Upper lobe of right lung (tissue), 1 donor: ENCODE measurements around the gene GGT6. TPM values are rescaled to one million over a fixed set of nuclear protein-coding genes. Genes with fewer than 3 reads are reported as not detected.

ENCODE experiments used
- ATAC-seq: fragments of 200-7000 bp; cut with Tn5 transposase; one replicate; pipeline ENCODE4 v1.9.1; 2020; ENCODE audit warnings: mild to moderate bottlenecking, moderate library complexity
- DNase-seq: peaks from one replicate; pipeline ENCODE4 v3.0.0-alpha.2; 2020
- H3K27ac ChIP-seq: fragments of 200-600 bp; one replicate; pipeline ENCODE4 v1.8.0; 2022
- H3K27me3 ChIP-seq: fragments of 200-600 bp; one replicate; pipeline ENCODE4 v1.8.0; 2022; ENCODE audit warnings: mild to moderate bottlenecking
- H3K36me3 ChIP-seq: fragments of 200-600 bp; one replicate; pipeline ENCODE4 v1.8.0; 2022
- H3K4me1 ChIP-seq: fragments of 200-600 bp; one replicate; pipeline ENCODE4 v1.8.0; 2022
- H3K4me3 ChIP-seq: fragments of 200-600 bp; one replicate; pipeline ENCODE4 v1.8.0; 2022; ENCODE audit warnings: mild to moderate bottlenecking
- H3K9me3 ChIP-seq: fragments of 200-600 bp; one replicate; pipeline ENCODE4 v1.8.0; 2022
- CTCF ChIP-seq: fragments of 200-600 bp; IDR thresholded peaks from one replicate; pipeline ENCODE4 v1.8.0; 2022; ENCODE audit warnings: antibody characterized with exemption
- intact Hi-C: fragments of 100-400 bp; cut with DNase I; formaldehyde crosslinking; loops from one replicate; pipeline ENCODE4 v1.11.0; 2022
- total RNA-seq: library from RNA; stranded (reverse); fragmentation: NEBNext Ultra II Directional; extraction: Animal tissue kit (Norgen Biotek cat#: 25700); gene quantifications from one replicate; pipeline ENCODE4 v1.2.1, GENCODE V29; 2021
- donor health status: DM: no; HTN: yes; CAD: no; lungs with severe emphysema.

Gene GGT6
- total RNA-seq, 1 donor from 2014 or later: 5.6 TPM

- intact Hi-C loops: no loop called here
- ATAC-seq (no peak), DNase-seq (no peak)
- Histone ChIP-seq H3K9me3 (no peaks in the 10 kb centered on the region), H3K4me1 (peaks cover 83% of the 10 kb centered on the region), H3K4me3 (no peak overlapping the region), H3K36me3 (no peaks in the 10 kb centered on the region), H3K27ac (peak overlapping the region; percentile 65), H3K27me3 (peaks cover 1% of the 10 kb centered on the region)
- no peak for TF ChIP-seq CTCF
Measured at GRCh38 chr17:4508207-4508606, 52.2 kb downstream of the GGT6 start.

DNA sequence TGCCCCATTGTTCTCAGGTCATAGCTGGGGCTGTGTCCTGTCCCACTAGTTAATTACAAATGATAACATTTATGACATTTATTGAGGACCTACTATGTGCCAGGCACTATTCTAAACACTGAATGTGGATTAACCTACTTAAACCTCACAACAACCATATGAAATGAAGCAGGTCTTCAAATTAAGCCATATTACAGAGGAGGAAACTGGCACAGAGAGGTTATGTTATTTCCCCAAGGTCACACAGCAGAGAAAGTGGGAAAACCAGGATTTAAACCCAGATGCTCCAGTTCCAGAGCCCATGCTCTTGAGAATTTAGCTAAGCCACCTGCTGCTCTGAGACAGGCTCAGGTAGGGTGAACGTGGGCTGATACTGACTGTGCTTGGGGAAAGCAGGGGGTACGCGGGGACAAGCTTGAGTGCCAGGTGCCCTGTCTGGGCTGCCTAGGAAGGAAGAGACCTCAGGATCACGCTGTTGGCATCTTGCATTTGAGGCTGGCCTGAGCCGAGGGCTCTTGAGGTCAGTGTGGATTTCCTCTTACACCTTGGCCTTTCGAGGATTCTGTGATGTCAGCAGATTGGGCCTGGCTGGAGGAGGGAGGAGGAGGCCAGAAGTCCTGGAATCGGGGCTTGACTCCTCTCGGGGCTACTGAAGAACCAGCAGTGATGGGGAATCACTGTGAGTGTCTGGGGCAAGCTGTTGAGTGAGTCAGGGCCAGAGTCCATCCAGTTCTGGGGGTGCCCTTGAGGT, 52.8 kb downstream of the GGT6 start:
- H3K4me1 ChIP-seq: peaks cover 87% of the 10 kb centered on the region
- DNase-seq: no peak
- peaks cover 8% of the 10 kb centered on the region for H3K27me3 ChIP-seq
- ATAC-seq: peak; percentile 36
- intact Hi-C loops: no loop called here
- no peaks in the 10 kb centered on the region for H3K36me3 ChIP-seq
- H3K4me3 ChIP-seq: no peak overlapping the region
- H3K27ac ChIP-seq: no peak overlapping the region
- TF ChIP-seq CTCF: no peak
- H3K9me3 ChIP-seq: no peaks in the 10 kb centered on the region

Other genes with a start within 250 kb of the GGT6 start
- 38.4 TPM for gene UBE2G1, start 193.9 kb downstream of the GGT6 start, total RNA-seq
- 0.87 TPM for gene SPNS3, start 126.6 kb downstream of the GGT6 start, total RNA-seq
- gene SPNS2, start 61.7 kb downstream of the GGT6 start, total RNA-seq: 67.0 TPM
- 46.7 TPM for gene MYBBP1A, start 5.2 kb downstream of the GGT6 start, total RNA-seq
- gene SMTNL2, start 24.0 kb upstream of the GGT6 start, total RNA-seq: 2.7 TPM
- gene ALOX15, start 81.1 kb upstream of the GGT6 start, total RNA-seq: 1.7 TPM
- 39.0 TPM for gene PELP1, start 143.6 kb upstream of the GGT6 start, total RNA-seq
- 131 TPM for gene ARRB2, start 150.1 kb upstream of the GGT6 start, total RNA-seq
- 23.2 TPM for gene MED11, start 170.9 kb upstream of the GGT6 start, total RNA-seq
- gene ZMYND15, start 179.3 kb upstream of the GGT6 start, total RNA-seq: 9.6 TPM
- 169 TPM for gene CXCL16, start 179.4 kb upstream of the GGT6 start, total RNA-seq
- not detected for gene TM4SF5, start 211.3 kb upstream of the GGT6 start, total RNA-seq
- 5.6 TPM for gene VMO1, start 225.8 kb upstream of the GGT6 start, total RNA-seq
- gene GLTPD2, start 228.4 kb upstream of the GGT6 start, total RNA-seq: not detected
- gene PSMB6, start 235.6 kb upstream of the GGT6 start, total RNA-seq: 91.0 TPM
- gene PLD2, start 246.6 kb upstream of the GGT6 start, total RNA-seq: 33.4 TPM